Measurements from ENCODE around the gene EPG5. TPM values are rescaled to one million over a fixed set of nuclear protein-coding genes. Genes with fewer than 3 reads are reported as not detected.

EPG5 gene
- total RNA-seq, 4 donors from 2014 or later: 39.1 to 105 (median 59.0) TPM

DNA sequence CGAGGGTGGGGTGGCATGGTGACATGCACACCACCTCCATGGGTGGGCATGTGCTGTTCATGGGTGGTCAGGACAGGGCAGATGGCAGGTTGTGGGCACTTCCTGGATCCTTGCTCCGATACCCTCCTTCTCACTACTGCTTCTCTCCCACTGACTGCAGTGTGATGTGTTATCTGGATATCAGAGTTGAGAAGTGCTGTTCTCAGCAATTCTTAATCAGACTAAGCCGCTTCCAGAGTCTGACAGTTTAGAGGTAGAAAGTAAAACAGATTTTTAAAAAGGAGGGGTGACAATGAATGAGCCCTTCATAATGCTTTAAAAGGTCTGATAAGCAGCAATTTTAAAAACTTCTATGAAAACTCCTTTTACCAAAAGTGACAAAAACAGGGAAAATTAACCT, 107.8 kb downstream of the EPG5 start:
- no peak for TF ChIP-seq POLR2A (IDR thresholded peaks at IDR 0.05)
- no peak for TF ChIP-seq CTCF (IDR thresholded peaks at IDR 0.05)
- H3K4me1 ChIP-seq: no peaks in the 10 kb centered on the region
- H3K9me3 ChIP-seq: no peaks in the 10 kb centered on the region
- intact Hi-C loops (cut with DNase I): no loop called here
- H3K27ac ChIP-seq: no peak overlapping the region
- DNase-seq: no peak
- H3K36me3 ChIP-seq: peaks cover 53 to 64% of the 10 kb centered on the region in 2 donors
- WGBS, 2 donors: 96 to 99% methylated on average over 3 of the region's 3 CpGs
- no peaks in the 10 kb centered on the region for H3K27me3 ChIP-seq
- H3K4me3 ChIP-seq (replicated peaks in 1 of 3): no peak overlapping the region

DNA sequence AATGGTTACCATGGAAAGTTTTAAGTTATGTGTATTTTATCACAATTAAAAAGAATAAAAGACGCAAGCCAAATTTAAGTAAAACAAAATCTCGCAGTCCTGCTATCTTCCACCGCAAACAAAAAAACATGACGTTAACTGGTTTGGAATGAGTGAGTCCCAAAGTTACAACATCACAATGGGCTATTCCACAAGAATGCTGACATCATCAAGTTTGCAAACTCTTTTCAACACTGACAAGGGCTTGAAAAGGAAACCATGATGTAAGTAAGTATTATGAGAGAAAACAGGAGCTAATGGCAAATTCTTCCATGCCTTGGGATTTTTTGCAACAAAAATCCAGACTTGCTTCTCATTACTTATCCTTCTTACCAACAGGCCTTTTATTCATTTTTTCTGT, 110.6 kb downstream of the EPG5 start:
- no peak overlapping the region for H3K27ac ChIP-seq
- peaks cover 59 to 65% of the 10 kb centered on the region in 2 donors for H3K36me3 ChIP-seq
- intact Hi-C loops (cut with DNase I): no loop called here
- no peak overlapping the region for H3K4me3 ChIP-seq (replicated peaks in 1 of 3)
- no peaks in the 10 kb centered on the region for H3K4me1 ChIP-seq
- 92 to 98% methylated on average over 4 of the region's 4 CpGs for WGBS, 2 donors
- no peaks in the 10 kb centered on the region for H3K9me3 ChIP-seq
- TF ChIP-seq POLR2A (IDR thresholded peaks at IDR 0.05): no peak
- TF ChIP-seq CTCF (IDR thresholded peaks at IDR 0.05): no peak
- H3K27me3 ChIP-seq: no peaks in the 10 kb centered on the region
- no peak for DNase-seq

- Histone ChIP-seq H3K36me3 (peaks cover 60% of the 10 kb centered on the region in 2 donors), H3K27ac (no peak overlapping the region), H3K27me3 (no peaks in the 10 kb centered on the region), H3K4me1 (no peaks in the 10 kb centered on the region), H3K9me3 (no peaks in the 10 kb centered on the region), H3K4me3 (replicated peaks in 1 of 3) (no peak overlapping the region)
- intact Hi-C loops (cut with DNase I): no loop called here
- TF ChIP-seq POLR2A (IDR thresholded peaks at IDR 0.05): no peak
- no peak for TF ChIP-seq CTCF (IDR thresholded peaks at IDR 0.05)
- DNase-seq: no peak
- 83 to 100% methylated on average over 2 of the region's 2 CpGs for WGBS, 2 donors
These were observed 113.0 kb downstream of the EPG5 start for GRCh38 chr18:45854036-45854586.

GRCh38 chr18:45852631-45853030, 114.5 kb downstream of the EPG5 start:
- H3K36me3 ChIP-seq: peaks cover 45 to 47% of the 10 kb centered on the region in 2 donors
- no peaks in the 10 kb centered on the region for H3K27me3 ChIP-seq
- intact Hi-C loops (cut with DNase I): no loop called here
- no peaks in the 10 kb centered on the region for H3K4me1 ChIP-seq
- H3K27ac ChIP-seq: no peak overlapping the region
- no peak overlapping the region for H3K4me3 ChIP-seq (replicated peaks in 1 of 3)
- no peak for DNase-seq
- 98% methylated on average over 5 of the region's 5 CpGs for WGBS, 2 donors
- TF ChIP-seq POLR2A (IDR thresholded peaks at IDR 0.05) (no peak), CTCF (IDR thresholded peaks at IDR 0.05) (no peak)
- H3K9me3 ChIP-seq: no peaks in the 10 kb centered on the region

- Histone ChIP-seq H3K27ac (no peak overlapping the region), H3K36me3 (peaks cover 32 to 35% of the 10 kb centered on the region in 2 donors), H3K9me3 (no peaks in the 10 kb centered on the region), H3K4me3 (replicated peaks in 1 of 3) (no peak overlapping the region), H3K27me3 (no peaks in the 10 kb centered on the region), H3K4me1 (no peaks in the 10 kb centered on the region)
- 77 to 80% methylated on average over 10 of the region's 10 CpGs for WGBS, 2 donors
- intact Hi-C loops (cut with DNase I): no loop called here
- TF ChIP-seq CTCF (IDR thresholded peaks at IDR 0.05): no peak
- no peak for TF ChIP-seq POLR2A (IDR thresholded peaks at IDR 0.05)
- DNase-seq: no peak
These were observed 115.8 kb downstream of the EPG5 start for GRCh38 chr18:45851161-45851925.
